Measurements from ENCODE around the gene OLIG1. TPM values are rescaled to one million over a fixed set of nuclear protein-coding genes. Genes with fewer than 3 reads are reported as not detected.
A peak's percentile ranks its signal among the peaks of the same experiment; 100 is the strongest.

OLIG1 gene
- polyA plus RNA-seq, 3 donors: 20.0 to 51.0 (median 40.7) TPM

DNA sequence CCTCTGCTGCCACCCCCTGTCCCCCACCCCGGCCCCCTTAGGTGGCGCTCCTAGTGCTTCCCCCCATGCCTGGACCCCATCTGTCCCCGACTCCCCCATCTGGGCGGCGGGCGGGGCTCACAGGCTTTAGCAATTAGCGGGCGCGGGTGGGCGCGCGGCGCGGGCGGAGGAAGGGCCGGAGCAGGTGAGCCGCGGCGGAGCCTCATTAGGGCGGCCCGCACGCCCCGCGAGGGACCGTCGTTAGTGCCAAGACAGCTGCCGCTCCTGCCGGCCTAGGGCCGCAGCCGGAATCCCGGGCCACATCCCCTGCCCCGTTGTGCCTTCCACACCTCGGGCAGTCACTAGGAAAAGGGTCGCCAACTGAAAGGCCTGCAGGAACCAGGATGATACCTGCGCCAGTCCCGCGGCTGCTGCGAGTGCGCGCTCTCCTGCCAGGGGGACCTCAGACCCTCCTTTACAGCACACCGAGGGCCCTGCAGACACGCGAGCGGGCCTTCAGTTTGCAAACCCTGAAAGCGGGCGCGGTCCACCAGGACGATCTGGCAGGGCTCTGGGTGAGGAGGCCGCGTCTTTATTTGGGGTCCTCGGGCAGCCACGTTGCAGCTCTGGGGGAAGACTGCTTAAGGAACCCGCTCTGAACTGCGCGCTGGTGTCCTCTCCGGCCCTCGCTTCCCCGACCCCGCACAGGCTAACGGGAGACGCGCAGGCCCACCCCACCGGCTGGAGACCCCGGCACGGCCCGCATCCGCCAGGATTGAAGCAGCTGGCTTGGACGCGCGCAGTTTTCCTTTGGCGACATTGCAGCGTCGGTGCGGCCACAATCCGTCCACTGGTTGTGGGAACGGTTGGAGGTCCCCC is 36.6 kb upstream of the OLIG1 start:
- DNase-seq: no peak
- 71% methylated on average over 63 of the region's 76 CpGs for WGBS (ENCODE audit: insufficient coverage)
- H3K4me1 ChIP-seq (ENCODE audit: control insufficient read depth in 1 of 2, insufficient read depth in 2 of 2, low read length in 2 of 2): peaks cover 49 to 53% of the 10 kb centered on the region in 2 donors
- H3K79me2 ChIP-seq (ENCODE audit: insufficient read depth, low read length): no peaks in the 10 kb centered on the region
- H3K4me1 Mint-ChIP-seq: peaks cover 60% of the 10 kb centered on the region
- no peaks in the 10 kb centered on the region for H4K20me1 ChIP-seq (ENCODE audit: insufficient read depth, low read length)
- no peak overlapping the region for H3K9ac ChIP-seq (ENCODE audit: insufficient read depth, low read length, poor library complexity, severe bottlenecking)
- H3K4me3 Mint-ChIP-seq: no peak overlapping the region
- no peak overlapping the region for H2AFZ ChIP-seq (ENCODE audit: insufficient read depth, low read depth, low read length, poor library complexity, severe bottlenecking)
- intact Hi-C loops (cut with micrococcal nuclease): no loop called here
- H3K4me2 ChIP-seq (replicated peaks; ENCODE audit: extremely low read depth, low read length, poor library complexity, severe bottlenecking): no peak overlapping the region
- peaks cover 0 to 12% (median 4%) of the 10 kb centered on the region in 7 donors for H3K9me3 Mint-ChIP-seq
- no peak overlapping the region for H3K27ac ChIP-seq (ENCODE audit: low read depth in 1 of 2, low read length in 2 of 2)
- no peaks in the 10 kb centered on the region for H3K9me3 ChIP-seq (replicated peaks in 1 of 2; ENCODE audit: control insufficient read depth in 1 of 2, insufficient read depth in 1 of 2, low read length in 2 of 2)
- H3K36me3 ChIP-seq (replicated peaks in 1 of 2; ENCODE audit: control insufficient read depth in 1 of 2, insufficient read depth in 2 of 2, low read length in 2 of 2): no peaks in the 10 kb centered on the region
- no peak overlapping the region for H3K4me3 ChIP-seq (replicated peaks in 1 of 3; ENCODE audit: low read depth in 2 of 3, low read length in 3 of 3)
- peaks cover 12 to 60% of the 10 kb centered on the region in 2 donors for H3K27me3 ChIP-seq (ENCODE audit: control insufficient read depth in 2 of 2, insufficient read depth in 2 of 2, low read length in 2 of 2)
- TF ChIP-seq, protein P1, sequence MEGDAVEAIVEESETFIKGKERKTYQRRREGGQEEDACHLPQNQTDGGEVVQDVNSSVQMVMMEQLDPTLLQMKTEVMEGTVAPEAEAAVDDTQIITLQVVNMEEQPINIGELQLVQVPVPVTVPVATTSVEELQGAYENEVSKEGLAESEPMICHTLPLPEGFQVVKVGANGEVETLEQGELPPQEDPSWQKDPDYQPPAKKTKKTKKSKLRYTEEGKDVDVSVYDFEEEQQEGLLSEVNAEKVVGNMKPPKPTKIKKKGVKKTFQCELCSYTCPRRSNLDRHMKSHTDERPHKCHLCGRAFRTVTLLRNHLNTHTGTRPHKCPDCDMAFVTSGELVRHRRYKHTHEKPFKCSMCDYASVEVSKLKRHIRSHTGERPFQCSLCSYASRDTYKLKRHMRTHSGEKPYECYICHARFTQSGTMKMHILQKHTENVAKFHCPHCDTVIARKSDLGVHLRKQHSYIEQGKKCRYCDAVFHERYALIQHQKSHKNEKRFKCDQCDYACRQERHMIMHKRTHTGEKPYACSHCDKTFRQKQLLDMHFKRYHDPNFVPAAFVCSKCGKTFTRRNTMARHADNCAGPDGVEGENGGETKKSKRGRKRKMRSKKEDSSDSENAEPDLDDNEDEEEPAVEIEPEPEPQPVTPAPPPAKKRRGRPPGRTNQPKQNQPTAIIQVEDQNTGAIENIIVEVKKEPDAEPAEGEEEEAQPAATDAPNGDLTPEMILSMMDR (IDR thresholded peaks at IDR 0.05): no peak
- no peak overlapping the region for H3K27ac Mint-ChIP-seq
- peaks cover 33 to 64% (median 62%) of the 10 kb centered on the region in 3 donors for H3K27me3 Mint-ChIP-seq (ENCODE audit: low read depth in 3 of 3)
- H3K36me3 Mint-ChIP-seq: peaks cover 23 to 27% of the 10 kb centered on the region in 2 donors

DNA sequence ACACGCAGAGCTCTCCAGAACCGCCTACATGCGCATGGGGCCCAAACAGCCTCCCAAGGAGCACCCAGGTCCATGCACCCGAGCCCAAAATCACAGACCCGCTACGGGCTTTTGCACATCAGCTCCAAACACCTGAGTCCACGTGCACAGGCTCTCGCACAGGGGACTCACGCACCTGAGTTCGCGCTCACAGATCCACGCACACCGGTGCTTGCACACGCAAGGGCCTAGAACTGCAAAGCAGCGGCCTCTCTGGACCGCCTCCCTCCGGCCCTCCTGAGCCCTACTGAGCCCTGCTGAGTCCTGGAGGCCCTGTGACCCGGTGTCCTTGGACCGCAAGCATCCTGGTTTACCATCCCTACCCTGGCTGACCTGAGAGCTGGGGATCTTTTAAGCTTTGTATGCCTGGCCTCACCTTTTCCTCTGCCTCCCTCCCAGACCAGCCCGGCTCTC is 36.0 kb upstream of the OLIG1 start:
- Histone ChIP-seq H3K4me1 (ENCODE audit: control insufficient read depth in 1 of 2, insufficient read depth in 2 of 2, low read length in 2 of 2) (peaks cover 42 to 46% of the 10 kb centered on the region in 2 donors), H3K79me2 (ENCODE audit: insufficient read depth, low read length) (no peaks in the 10 kb centered on the region), H3K27ac (ENCODE audit: low read depth in 1 of 2, low read length in 2 of 2) (no peak overlapping the region), H3K4me3 (replicated peaks in 1 of 3; ENCODE audit: low read depth in 2 of 3, low read length in 3 of 3) (no peak overlapping the region), H4K20me1 (ENCODE audit: insufficient read depth, low read length) (no peaks in the 10 kb centered on the region), H3K27me3 (ENCODE audit: control insufficient read depth in 2 of 2, insufficient read depth in 2 of 2, low read length in 2 of 2) (peaks cover 9 to 54% of the 10 kb centered on the region in 2 donors), H2AFZ (ENCODE audit: insufficient read depth, low read depth, low read length, poor library complexity, severe bottlenecking) (no peak overlapping the region), H3K9me3 (replicated peaks in 1 of 2; ENCODE audit: control insufficient read depth in 1 of 2, insufficient read depth in 1 of 2, low read length in 2 of 2) (no peaks in the 10 kb centered on the region), H3K4me2 (replicated peaks; ENCODE audit: extremely low read depth, low read length, poor library complexity, severe bottlenecking) (no peak overlapping the region), H3K9ac (ENCODE audit: insufficient read depth, low read length, poor library complexity, severe bottlenecking) (no peak overlapping the region), H3K36me3 (replicated peaks in 1 of 2; ENCODE audit: control insufficient read depth in 1 of 2, insufficient read depth in 2 of 2, low read length in 2 of 2) (no peaks in the 10 kb centered on the region)
- Mint-ChIP-seq H3K4me1 (peaks cover 55% of the 10 kb centered on the region), H3K27me3 (ENCODE audit: low read depth in 3 of 3) (peaks cover 27 to 57% (median 55%) of the 10 kb centered on the region in 3 donors), H3K36me3 (peaks cover 24 to 27% of the 10 kb centered on the region in 2 donors), H3K4me3 (peak overlapping the region in 1 of 2 donors; percentile 26), H3K27ac (peak overlapping the region in 1 of 7 donors; percentile 40), H3K9me3 (peaks cover 0 to 8% (median 3%) of the 10 kb centered on the region in 7 donors)
- WGBS (ENCODE audit: insufficient coverage): 99% methylated on average over 12 of the region's 20 CpGs
- TF ChIP-seq, protein P1 (IDR thresholded peaks at IDR 0.05): no peak
- intact Hi-C loops (cut with micrococcal nuclease): no loop called here
- DNase-seq: no peak
